ENCODE measurements around the gene MSANTD1.
A peak's percentile ranks its signal among the peaks of the same experiment; 100 is the strongest.

MSANTD1 gene

GRCh38 chr4:3248811-3249661 lies at the start of gene MSANTD1:
Gene MSANTD1, plus strand, starts transcription at chr4:3249159. Its CDS starts 64 bp downstream, at chr4:3249223.
- DNase-seq (ENCODE audit: low read depth in 1 of 2, low spot score in 1 of 2) = no peak

- no peak for DNase-seq (ENCODE audit: low read depth in 1 of 2, low spot score in 1 of 2)
Measured at GRCh38 chr4:3199653-3200422, 49.1 kb upstream of the MSANTD1 start.

- DNase-seq (ENCODE audit: low read depth in 1 of 2, low spot score in 1 of 2) = no peak
Measured at GRCh38 chr4:3200423-3201090, 48.4 kb upstream of the MSANTD1 start.

GRCh38 chr4:3201718-3202702 lies 46.9 kb upstream of the MSANTD1 start:
- peak; percentile 29 to 37 for DNase-seq (ENCODE audit: low read depth in 1 of 2, low spot score in 1 of 2)

GRCh38 chr4:3202836-3203820 lies 45.8 kb upstream of the MSANTD1 start:
- DNase-seq (ENCODE audit: low read depth in 1 of 2, low spot score in 1 of 2) = no peak

- DNase-seq (ENCODE audit: low read depth in 1 of 2, low spot score in 1 of 2) = no peak
Measured at GRCh38 chr4:3203971-3204431, 45.0 kb upstream of the MSANTD1 start.

- no peak for DNase-seq (ENCODE audit: low read depth in 1 of 2, low spot score in 1 of 2)
Measured at GRCh38 chr4:3205995-3206394, 43.0 kb upstream of the MSANTD1 start.

- DNase-seq (ENCODE audit: low read depth in 1 of 2, low spot score in 1 of 2) = no peak
Measured at GRCh38 chr4:3206439-3207100, 42.4 kb upstream of the MSANTD1 start.

GRCh38 chr4:3207531-3208037 lies 41.4 kb upstream of the MSANTD1 start:
- DNase-seq (ENCODE audit: low read depth in 1 of 2, low spot score in 1 of 2) = no peak

- no peak for DNase-seq (ENCODE audit: low read depth in 1 of 2, low spot score in 1 of 2)
Measured at GRCh38 chr4:3208826-3209225, 40.1 kb upstream of the MSANTD1 start.

GRCh38 chr4:3209551-3210325 lies 39.2 kb upstream of the MSANTD1 start:
- no peak for DNase-seq (ENCODE audit: low read depth in 1 of 2, low spot score in 1 of 2)

GRCh38 chr4:3210467-3210866 lies 38.5 kb upstream of the MSANTD1 start:
- DNase-seq (ENCODE audit: low read depth in 1 of 2, low spot score in 1 of 2) = no peak

GRCh38 chr4:3211866-3212265 lies 37.1 kb upstream of the MSANTD1 start:
- no peak for DNase-seq (ENCODE audit: low read depth in 1 of 2, low spot score in 1 of 2)

GRCh38 chr4:3212391-3213105 lies 36.4 kb upstream of the MSANTD1 start:
- no peak for DNase-seq (ENCODE audit: low read depth in 1 of 2, low spot score in 1 of 2)

GRCh38 chr4:3213106-3213425 lies 35.9 kb upstream of the MSANTD1 start:
- no peak for DNase-seq (ENCODE audit: low read depth in 1 of 2, low spot score in 1 of 2)

GRCh38 chr4:3213661-3214250 lies 35.2 kb upstream of the MSANTD1 start:
- no peak for DNase-seq (ENCODE audit: low read depth in 1 of 2, low spot score in 1 of 2)

GRCh38 chr4:3215256-3215655 lies 33.7 kb upstream of the MSANTD1 start:
- DNase-seq (ENCODE audit: low read depth in 1 of 2, low spot score in 1 of 2) = no peak
